Neural cell (in vitro differentiated cells): ENCODE measurements around the gene GPSM1.

Experiments used
- CTCF ChIP-seq: fragments of 450-650 bp; IDR thresholded peaks from 2 replicates; pipeline ENCODE4 v1.5.1; 2014; ENCODE audit warnings: antibody characterized with exemption, mild to moderate bottlenecking, moderate library complexity; ENCODE audit not compliant: poor library complexity, severe bottlenecking
- EZH2 ChIP-seq: fragments of 200-600, 300-800 bp; shearing (Covaris generic), sonication (generic); IDR thresholded peaks from 2 replicates; pipeline ENCODE4 v1.6.1; 2014; ENCODE audit warnings: antibody characterized with exemption, low read length, borderline replicate concordance, mild to moderate bottlenecking; ENCODE audit not compliant: insufficient read depth, poor library complexity, severe bottlenecking
- MXI1 ChIP-seq: fragments of 450-650 bp; conservative IDR thresholded peaks from 2 replicates; pipeline ENCODE4 v1.6.1; 2014; ENCODE audit warnings: antibody characterized with exemption, mild to moderate bottlenecking; ENCODE audit not compliant: poor library complexity, severe bottlenecking
- RAD21 ChIP-seq: fragments of 450-650 bp; conservative IDR thresholded peaks from 2 replicates; pipeline ENCODE4 v1.6.1; 2014; ENCODE audit warnings: antibody characterized with exemption, mild to moderate bottlenecking, moderate library complexity
- TAF1 ChIP-seq: IDR thresholded peaks from 2 replicates; pipeline ENCODE4 v1.6.1; 2012; ENCODE audit warnings: low read depth

DNA sequence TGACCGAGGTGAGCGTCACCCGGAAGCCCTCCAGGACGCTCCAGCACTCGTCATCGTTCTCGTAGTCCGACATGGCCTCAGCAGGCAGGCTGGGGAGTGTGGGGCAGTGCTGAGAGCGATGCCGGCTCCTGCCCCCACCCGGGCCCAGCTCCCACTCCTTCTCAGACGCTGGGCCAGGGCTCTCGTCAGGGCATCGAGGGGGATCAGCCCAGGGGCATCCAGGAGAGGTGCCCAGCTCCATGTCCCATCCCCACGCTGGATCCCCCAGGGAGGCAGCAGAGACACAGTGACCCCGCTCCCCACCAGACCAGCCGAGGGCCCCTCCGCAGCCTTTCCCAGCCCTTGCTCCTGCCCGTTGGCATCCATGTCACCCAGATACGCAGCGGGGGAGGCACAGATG lies 44.7 kb downstream of the GPSM1 start:
- TF ChIP-seq CTCF (no peak), EZH2 (no peak), RAD21 (no peak), TAF1 (no peak), MXI1 (no peak)
